ENCODE measurements around the gene BMS1. TPM values are rescaled to one million over a fixed set of nuclear protein-coding genes. Genes with fewer than 3 reads are reported as not detected.
"Not testable (repeated sequence)": the region's sequence is repeated elsewhere in the genome, so short reads cannot be mapped to it uniquely, and the experiment has no call there.

Gene BMS1
- polyA plus RNA-seq, 3 donors: 24.4 to 28.1 (median 26.5) TPM

DNA sequence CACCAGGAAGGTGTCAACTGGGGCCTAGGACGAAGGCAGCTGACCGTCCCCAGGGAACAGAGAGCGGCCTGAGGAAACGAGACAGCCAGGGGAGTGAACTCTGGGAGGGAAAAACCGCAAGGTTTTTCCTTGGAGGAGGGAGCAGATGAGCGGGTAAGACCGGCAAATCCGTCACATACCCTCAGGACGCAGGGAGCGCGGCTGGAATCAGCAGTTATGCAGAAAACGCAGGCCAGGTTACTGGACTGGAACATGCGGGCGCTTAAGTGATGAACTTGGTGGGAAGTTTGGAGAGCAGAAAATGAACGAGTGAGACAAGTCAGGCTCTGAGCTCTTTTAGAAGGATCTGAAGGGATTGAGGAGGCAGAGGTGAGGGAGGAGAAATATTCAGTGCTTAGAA is 76.7 kb downstream of the BMS1 start:
- no peak for DNase-seq (ENCODE audit: low read depth in 3 of 3, low spot score in 2 of 3)

DNA sequence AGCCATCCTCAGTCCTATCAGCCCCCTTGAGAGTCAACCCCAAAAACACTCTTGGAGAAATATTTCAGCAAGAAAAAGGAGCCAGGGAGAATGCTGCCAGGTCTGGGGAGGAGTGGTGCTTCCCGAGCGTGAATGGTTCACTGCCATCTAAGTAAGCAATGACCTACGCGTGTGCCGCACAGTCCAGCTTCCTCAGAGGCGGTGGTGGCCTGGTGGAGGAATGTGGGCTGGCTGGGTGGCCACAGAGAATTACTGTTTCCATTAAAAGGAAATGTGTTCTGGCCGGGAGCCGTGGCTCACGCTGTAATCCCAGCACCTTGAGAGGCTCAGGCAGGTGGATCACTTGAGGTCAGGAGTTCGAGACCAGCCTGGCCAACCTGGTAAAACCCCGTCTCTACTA is 77.4 kb downstream of the BMS1 start:
- not testable (repeated sequence) for DNase-seq (ENCODE audit: low read depth in 3 of 3, low spot score in 2 of 3)

- DNase-seq (ENCODE audit: low read depth in 3 of 3, low spot score in 2 of 3): not testable (repeated sequence)
Measured at GRCh38 chr10:42862801-42863200, 80.2 kb downstream of the BMS1 start.

GRCh38 chr10:42864575-42864974 is 82.0 kb downstream of the BMS1 start:
- no peak for DNase-seq (ENCODE audit: low read depth in 3 of 3, low spot score in 2 of 3)

DNA sequence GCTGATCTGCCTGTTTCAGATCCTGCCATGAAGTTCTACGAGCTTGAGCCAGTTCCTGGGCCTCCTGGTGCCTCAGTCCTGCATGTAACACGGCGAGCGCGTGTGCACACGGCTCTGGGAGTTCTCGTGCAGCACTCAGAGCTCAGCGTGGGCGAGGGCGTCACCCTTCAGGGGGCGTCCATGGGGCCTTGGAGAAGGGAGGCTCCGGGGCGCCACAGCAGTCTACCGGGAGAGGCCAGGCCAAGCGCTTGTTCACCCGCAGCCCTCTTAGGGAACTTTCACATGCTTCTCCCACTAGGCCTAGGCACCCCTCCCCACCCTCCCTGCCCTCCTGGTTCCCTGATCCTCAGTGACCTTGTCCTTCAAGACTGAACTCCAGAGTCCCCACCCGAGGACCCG is 83.1 kb downstream of the BMS1 start:
- no peak for DNase-seq (ENCODE audit: low read depth in 3 of 3, low spot score in 2 of 3)

- DNase-seq (ENCODE audit: low read depth in 3 of 3, low spot score in 2 of 3): no peak
Measured at GRCh38 chr10:42866115-42866995, 83.8 kb downstream of the BMS1 start.

DNA sequence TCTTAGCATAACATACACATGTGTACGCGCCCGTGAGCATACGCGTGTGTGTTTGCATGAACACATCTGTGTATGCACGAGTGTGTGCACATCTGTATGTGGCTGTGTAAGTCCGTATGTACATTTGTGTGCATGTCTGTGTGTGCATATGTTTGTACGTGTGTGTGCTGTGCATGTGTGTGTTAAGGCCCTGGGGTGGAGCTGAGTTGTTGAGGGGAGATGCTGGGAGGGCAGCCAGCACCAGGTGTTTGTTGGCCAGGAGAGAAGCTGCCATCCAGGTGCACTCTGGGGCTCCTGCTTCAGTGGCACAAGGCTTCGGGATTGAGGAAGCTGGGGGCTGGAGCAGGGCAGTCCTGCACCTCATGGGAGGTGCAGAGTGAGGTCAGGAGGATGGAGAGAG is 85.0 kb downstream of the BMS1 start:
- DNase-seq (ENCODE audit: low read depth in 3 of 3, low spot score in 2 of 3): no peak

DNA sequence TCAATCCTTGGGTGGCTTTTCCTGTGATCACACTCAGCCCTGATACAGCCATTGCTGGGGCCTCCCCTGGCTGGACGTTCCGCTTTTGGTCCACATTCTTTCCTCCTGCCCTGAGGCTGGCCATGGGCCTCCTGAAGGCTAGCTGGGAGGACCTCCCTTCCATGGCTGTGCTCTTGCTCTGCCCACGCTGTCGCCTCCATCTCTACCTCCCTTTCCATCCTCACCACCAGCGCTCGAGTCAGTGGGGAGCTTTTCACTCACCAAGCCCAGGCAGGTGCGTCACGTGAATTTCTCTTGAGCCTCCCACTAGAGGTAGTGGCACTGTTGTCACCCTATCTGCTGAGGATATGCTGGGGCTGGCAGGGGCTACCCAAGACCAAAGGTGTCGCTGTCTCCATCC is 85.9 kb downstream of the BMS1 start:
- DNase-seq (ENCODE audit: low read depth in 3 of 3, low spot score in 2 of 3): no peak

DNA sequence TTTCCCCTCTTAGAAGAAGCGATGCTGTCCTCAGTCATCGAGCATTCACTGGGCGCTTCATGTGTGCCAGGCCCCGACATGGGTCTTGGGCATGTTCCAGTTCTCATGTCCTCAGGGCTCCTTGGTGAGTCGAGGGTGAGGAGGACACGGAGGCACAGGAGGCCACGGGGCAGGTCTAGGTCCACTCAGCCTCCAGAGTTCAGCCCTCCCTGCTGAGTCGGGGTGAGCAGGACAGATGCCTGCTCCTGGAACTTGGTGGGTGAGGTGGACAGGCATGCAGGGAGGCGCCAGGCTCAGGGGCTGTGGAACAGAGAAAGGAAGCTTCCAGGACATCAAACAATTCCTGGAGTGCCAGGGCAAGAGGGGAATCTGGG is 87.4 kb downstream of the BMS1 start:
- no peak for DNase-seq (ENCODE audit: low read depth in 3 of 3, low spot score in 2 of 3)

DNA sequence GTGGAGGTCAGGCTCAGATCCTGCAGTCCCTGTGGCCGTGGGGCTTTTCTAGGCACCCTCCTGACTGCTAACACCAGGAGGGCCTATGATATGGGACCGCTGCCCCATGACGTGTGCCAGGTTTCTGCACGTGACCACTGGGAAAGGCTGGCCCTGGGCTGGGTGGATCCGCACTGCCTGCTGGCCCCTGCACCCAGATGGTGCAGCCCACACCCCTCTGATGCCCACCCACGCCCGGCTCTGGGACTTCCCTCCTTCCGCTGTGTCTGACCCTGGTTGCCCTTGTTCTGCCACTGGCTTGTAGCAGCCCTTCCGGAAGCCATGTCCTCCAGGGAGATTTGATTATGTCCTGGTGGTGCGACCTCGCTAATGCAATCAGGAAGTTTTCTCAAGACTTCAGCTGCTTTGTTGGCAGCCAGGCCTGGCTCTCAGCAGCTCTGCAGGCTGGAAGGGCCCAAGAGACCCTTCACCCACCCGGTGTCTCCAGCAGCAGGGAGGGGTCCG is 88.6 kb downstream of the BMS1 start:
- not testable (repeated sequence) for DNase-seq (ENCODE audit: low read depth in 3 of 3, low spot score in 2 of 3)

GRCh38 chr10:42871823-42872222 is 89.2 kb downstream of the BMS1 start:
- no peak for DNase-seq (ENCODE audit: low read depth in 3 of 3, low spot score in 2 of 3)

GRCh38 chr10:42872865-42873435 is 90.4 kb downstream of the BMS1 start:
- no peak for DNase-seq (ENCODE audit: low read depth in 3 of 3, low spot score in 2 of 3)

GRCh38 chr10:42874713-42875387 is 92.3 kb downstream of the BMS1 start:
- DNase-seq (ENCODE audit: low read depth in 3 of 3, low spot score in 2 of 3): no peak

- DNase-seq (ENCODE audit: low read depth in 3 of 3, low spot score in 2 of 3): no peak
Measured at GRCh38 chr10:42875388-42875755, 92.8 kb downstream of the BMS1 start.

DNA sequence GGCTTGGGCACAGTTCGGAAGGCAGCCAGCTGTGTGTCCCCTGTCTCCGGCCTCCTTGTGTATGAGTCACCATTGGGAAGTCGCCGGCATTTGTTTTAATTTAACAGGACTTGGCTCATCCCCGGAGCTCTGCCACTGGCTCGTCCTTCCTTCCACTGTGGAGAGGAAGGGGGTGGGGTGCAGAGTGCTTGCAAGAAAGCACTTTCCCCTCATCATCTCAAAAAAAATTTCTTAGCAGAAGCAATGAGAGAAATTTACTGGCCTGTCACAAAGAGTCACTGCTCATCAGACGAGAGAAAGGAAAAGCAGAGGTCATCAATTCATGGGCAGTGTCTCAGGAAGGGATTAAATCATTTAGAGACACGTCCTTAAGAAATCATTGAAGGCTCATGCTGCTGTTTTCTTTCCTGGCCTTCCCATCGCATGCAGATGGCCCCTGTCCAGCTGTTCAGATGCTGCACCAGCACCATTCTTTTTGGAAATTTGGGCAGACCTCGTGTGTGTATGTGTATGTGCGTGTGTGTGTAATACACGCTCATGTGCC is 93.3 kb downstream of the BMS1 start:
- DNase-seq (ENCODE audit: low read depth in 3 of 3, low spot score in 2 of 3): no peak

DNA sequence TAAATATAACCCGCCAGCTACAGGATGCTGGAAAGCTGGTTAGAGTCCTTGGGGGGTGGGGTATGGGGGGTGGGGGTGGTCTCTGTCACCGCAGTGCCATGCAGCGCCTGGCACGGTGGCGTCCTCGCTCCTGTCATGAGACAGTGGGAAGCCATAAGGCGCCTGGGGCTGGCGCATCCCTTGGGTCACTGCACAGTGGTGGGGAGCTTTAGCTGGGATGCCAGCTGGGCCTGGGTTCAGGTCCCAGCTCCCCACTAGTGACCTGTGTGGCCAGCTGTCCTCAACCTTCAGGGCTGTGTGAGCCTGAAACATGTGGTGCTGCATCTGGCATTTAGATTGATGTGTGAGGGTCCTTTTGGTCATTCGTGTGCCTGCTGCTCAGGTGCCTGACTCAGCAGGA is 93.9 kb downstream of the BMS1 start:
- DNase-seq (ENCODE audit: low read depth in 3 of 3, low spot score in 2 of 3): no peak

DNA sequence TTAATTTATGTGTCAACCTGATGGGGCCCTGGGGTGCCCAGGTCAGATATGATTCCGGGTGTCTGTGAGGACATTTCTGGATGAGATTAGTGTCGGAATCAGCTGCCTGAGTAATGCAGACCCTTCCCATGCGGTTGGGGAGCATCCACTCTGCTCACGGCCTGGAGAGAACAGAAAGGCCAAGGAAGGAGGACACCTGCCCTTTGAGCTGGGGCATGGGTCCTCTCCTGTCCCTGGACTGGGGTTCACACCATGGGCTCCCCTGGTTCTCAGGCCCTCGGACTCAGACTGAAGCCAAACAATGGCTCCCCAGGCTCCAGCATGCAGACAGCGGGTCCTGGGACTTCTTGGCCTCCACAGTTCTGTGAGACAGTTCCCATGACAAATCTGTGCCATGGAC is 94.3 kb downstream of the BMS1 start:
- no peak for DNase-seq (ENCODE audit: low read depth in 3 of 3, low spot score in 2 of 3)

- DNase-seq (ENCODE audit: low read depth in 3 of 3, low spot score in 2 of 3): no peak
Measured at GRCh38 chr10:42877496-42878030, 95.0 kb downstream of the BMS1 start.

DNA sequence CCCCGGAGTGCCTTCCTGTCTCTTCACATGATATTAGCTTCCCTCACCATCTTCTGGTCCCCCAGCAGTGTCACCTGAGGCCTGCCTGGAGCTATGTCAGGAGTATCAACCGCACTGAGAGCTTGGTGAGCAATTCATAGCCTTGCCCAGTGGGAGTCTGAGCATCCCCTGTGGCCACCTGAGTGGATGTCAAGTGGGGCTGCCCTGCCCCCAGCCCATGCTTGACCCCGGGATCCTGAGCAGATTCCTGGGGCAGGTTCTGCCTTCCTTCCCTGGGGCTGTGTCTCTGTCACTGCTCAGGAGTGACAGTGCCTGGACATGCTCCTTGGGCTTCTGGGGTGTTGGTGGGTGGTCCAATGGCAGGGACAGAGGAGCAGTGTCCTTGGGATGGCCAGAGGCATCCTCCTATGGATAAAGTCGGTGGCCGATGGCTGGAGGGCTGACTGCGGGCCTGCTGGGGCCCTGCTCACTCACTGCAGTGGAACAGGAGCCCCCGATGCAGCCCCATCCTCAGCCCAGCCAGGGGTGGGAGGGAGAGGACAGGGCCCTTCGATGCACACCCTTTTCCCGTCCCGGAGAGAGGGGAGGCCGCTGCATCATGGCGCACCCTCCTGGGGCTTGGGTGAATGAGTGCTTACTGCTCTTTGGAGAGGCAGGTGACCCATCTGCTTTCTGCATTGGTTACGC is 95.7 kb downstream of the BMS1 start:
- DNase-seq (ENCODE audit: low read depth in 3 of 3, low spot score in 2 of 3): no peak

DNA sequence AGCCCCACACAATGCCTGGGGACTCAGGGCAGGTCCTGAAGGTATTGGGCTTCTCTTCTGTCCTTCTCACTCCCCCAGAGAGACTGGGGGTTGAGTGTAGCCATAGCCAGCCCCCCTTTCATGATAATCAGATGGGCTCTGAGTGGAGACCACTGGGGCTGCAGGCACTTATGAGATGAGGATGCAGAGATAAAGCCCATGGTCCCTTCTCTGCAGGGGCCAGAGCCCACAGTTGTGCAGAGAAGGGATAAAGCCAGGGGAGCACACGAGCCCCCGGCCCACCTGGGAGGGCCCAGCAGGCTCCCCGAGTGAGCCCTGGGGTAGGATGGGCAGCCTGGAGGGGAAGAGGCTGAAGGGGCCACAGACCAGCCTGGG is 96.2 kb downstream of the BMS1 start:
- no peak for DNase-seq (ENCODE audit: low read depth in 3 of 3, low spot score in 2 of 3)

All from right renal cortex interstitium (tissue), 3 donors.